AG04449 (cell line): ENCODE data around the gene RARB.

Experiments
- CTCF ChIA-PET: fragments of 350-600 bp; formaldehyde crosslinking; extraction: SDS; loops from one replicate; lab custom pipeline; 2021; ENCODE audit warnings: antibody characterized with exemption; lab: Yijun Ruan, JAX
- POLR2A ChIA-PET: fragments of 400-600, 350-600 bp; formaldehyde crosslinking; extraction: SDS; loops from one replicate; lab custom pipeline; 2020; ENCODE audit warnings: antibody characterized with exemption, inconsistent platforms; lab: Yijun Ruan, JAX
- DNase-seq: peaks from one replicate; pipeline ENCODE4 v3.0.0-alpha.2; 2010; ENCODE audit warnings: low read depth, low spot score
- H3K4me3 ChIP-seq: 2 replicates; pipeline ENCODE4 v1.5.1; 2011; ENCODE audit warnings: low read depth, mild to moderate bottlenecking, control low read depth, low read length
- TF ChIP-seq, protein P1 (sequence below): IDR thresholded peaks from one replicate; pipeline ENCODE4 v1.5.1; 2011; ENCODE audit warnings: mild to moderate bottlenecking, moderate library complexity, low read length, control low read depth, inconsistent platforms; ENCODE audit not compliant: insufficient read depth; ENCODE audit errors: missing control alignments

RARB gene

DNA sequence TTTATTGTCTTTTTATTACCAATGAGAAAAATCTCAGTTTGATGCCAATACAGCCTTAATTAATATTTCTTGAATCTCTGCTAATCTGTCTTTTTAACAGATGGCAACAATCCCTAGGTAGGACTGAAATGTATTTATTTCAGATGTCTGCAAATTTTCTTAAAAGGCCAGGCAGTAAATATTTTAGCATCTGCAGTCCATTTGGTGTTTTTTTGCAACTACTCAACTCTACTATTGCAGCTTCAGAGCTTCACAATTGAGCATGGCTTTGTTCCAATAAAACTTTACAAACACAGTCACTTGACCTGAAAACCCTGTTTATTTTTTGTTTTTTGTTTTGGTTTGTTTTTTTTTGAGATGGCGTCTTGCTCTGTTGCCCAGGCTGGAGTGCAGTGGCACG, 82.7 kb downstream of the RARB start:
- POLR2A ChIA-PET, result no interaction called here
- CTCF ChIA-PET, result no interaction called here
- DNase-seq, result no peak

DNA sequence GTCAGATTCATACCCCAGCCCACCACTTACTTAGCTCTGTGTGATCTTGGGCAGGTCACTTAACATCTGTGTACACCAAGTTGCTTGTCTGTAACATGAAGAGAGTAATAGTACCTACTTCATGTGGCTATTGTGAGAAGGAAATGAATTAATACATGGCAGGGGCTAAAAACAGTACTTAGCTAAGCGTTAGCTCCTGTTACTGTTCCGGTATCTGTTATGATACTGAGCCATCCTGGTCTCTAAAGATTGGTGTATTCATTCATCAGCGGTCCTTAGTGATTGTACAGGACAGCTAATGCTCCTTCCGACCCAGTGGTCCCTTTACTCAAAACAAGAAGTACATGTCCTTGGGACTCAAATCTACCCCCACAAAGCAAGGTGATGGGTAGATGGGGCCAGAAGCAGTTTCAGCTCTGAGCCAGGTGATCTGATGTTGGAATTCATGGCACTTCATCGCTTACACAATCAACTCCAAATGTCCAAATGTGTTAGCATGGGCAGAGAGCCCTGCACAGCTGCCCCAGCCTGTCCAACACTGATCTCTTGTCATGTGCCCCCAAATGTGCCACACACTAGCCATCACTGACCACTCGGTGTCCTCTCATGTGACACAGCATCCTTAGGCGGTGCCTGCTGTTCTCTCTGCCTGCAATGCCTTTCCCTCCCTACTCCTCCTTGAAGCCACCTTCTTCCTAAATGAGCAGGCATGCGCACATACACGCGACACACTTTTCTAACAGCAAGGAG, 84.1 kb downstream of the RARB start:
- DNase-seq, result no peak
- ChIA-PET POLR2A (no interaction called here), CTCF (no interaction called here)
- TF ChIP-seq, protein P1, sequence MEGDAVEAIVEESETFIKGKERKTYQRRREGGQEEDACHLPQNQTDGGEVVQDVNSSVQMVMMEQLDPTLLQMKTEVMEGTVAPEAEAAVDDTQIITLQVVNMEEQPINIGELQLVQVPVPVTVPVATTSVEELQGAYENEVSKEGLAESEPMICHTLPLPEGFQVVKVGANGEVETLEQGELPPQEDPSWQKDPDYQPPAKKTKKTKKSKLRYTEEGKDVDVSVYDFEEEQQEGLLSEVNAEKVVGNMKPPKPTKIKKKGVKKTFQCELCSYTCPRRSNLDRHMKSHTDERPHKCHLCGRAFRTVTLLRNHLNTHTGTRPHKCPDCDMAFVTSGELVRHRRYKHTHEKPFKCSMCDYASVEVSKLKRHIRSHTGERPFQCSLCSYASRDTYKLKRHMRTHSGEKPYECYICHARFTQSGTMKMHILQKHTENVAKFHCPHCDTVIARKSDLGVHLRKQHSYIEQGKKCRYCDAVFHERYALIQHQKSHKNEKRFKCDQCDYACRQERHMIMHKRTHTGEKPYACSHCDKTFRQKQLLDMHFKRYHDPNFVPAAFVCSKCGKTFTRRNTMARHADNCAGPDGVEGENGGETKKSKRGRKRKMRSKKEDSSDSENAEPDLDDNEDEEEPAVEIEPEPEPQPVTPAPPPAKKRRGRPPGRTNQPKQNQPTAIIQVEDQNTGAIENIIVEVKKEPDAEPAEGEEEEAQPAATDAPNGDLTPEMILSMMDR, result no peak
- H3K4me3 ChIP-seq, result no peak overlapping the region

More for the DNA sequence above, 82.7 kb downstream of the RARB start:
- no peak overlapping the region for H3K4me3 ChIP-seq
- TF ChIP-seq, protein P1, result no peak

DNA sequence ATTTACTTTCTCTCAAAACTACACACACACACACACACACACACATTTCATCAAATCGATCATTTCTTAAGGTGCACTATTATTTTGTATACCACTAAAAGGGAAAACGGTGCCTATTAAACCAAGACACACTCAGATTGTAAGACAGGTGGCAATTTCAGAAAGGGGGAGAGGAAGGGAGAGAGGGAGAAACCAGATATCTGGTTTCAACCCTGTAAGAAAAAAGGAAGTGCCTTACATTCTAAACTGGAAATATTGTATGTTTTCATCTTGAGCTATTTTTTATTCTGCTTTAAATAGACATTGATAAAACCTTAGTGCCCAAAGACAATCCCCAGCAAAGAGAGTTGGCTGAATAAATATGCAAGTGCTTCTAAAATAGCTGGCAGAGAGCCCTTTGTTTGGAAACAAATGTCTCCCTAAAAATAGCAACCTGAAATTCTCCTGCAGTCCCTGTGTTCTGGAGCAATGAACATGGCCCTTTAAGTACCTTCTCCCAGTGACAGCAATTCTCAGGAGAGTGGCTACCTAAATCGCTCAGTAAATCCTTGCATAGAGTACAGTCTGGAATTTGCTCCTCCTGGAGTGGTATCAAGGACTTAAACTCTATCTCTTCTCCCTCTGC, 85.7 kb downstream of the RARB start:
- ChIA-PET POLR2A (no interaction called here), CTCF (interaction anchor here (1.2 kb wide), 1 partner anchor 19 kb away, joined by 3 read pairs; no protein-coding TSS in a partner anchor)
- TF ChIP-seq, protein P1, result no peak
- DNase-seq, result no peak
- H3K4me3 ChIP-seq, result no peak overlapping the region

DNA sequence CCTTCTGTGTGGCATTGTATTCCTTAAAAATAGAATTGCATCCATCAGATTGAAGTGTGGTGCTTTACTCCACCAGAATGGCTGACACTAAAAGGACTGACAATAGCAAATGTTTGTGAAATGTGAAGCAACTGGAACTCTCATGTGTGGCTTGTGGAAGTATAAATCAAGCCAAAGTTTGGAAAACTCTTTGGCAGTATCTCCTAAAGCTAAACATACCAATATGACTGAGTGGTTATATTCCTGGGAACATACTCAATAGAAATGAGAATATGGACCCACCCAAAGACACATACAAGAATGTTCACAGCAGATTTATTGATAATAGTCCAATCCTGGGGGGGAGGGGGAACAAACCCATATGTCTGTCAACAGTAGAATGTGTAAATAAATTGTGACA, 87.1 kb downstream of the RARB start:
- no peak overlapping the region for H3K4me3 ChIP-seq
- POLR2A ChIA-PET, result no interaction called here
- TF ChIP-seq, protein P1, result no peak
- DNase-seq, result no peak
- CTCF ChIA-PET, result no interaction called here

DNA sequence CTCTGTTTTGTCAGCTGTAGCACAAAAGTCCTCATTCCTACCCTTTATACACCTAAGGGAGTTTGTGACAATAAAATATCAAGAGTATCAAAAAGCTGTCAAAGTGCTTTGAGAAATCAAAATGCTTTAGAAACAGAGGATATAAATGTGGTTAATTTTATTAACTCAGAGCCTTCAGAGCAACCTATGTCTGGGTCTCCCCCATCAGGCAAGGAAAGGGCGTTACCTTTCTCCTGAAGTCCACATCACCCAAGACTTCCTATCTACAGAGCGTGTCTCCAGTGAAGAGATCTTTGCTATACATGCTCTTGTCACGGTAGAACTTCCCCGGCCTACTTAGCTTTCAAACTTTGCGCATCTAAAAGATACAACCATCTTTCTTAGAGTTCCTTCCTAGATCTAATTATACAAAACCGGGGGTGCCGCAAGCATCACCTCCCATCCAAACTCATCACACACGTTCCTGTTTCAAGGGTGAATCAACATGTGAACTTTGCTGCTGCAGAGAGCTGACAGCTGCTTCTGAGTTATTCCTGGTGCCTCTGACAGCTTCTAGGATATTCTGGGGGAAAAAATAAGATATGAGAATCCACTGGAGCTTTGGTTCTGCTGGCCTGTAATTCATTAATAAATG, 93.0 kb downstream of the RARB start:
- TF ChIP-seq, protein P1, result no peak
- H3K4me3 ChIP-seq, result no peak overlapping the region
- POLR2A ChIA-PET, result no interaction called here
- DNase-seq, result no peak
- CTCF ChIA-PET, result interaction anchor here (1.1 to 1.8 kb wide), 2 partner anchors 12 to 73 kb away, joined by 3 to 4 read pairs; no protein-coding TSS in a partner anchor

DNA sequence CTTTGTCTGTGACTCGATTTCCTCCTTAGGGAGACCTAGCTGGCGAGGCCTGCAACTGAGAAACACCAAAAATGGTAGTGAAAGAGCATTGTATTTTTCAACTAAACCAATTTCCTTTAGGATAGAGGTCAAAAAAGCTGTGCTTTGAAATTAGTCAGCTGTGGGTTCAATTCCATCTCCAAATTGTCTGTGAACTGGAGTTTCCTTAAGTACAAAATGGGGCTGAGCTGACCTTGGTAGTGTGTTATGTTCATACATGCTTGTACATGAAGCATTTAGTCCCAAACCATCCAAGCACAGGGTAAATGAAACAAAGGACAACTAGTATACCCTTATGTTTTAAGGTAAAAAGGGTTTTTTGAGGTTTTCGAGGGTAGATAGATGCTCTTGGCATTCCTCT, 99.3 kb downstream of the RARB start:
- ChIA-PET POLR2A (no interaction called here), CTCF (no interaction called here)
- no peak for DNase-seq
- TF ChIP-seq, protein P1, result no peak
- H3K4me3 ChIP-seq, result no peak overlapping the region
